ENCODE data around the gene RBP7.
A peak's percentile ranks its signal among the peaks of the same experiment; 100 is the strongest.
"Not testable (repeated sequence)": the region's sequence is repeated elsewhere in the genome, so short reads cannot be mapped to it uniquely, and the experiment has no call there.

RBP7 gene

GRCh38 chr1:9996624-9997582 lies at the start of gene RBP7:
Gene RBP7, plus strand, starts transcription at chr1:9997228. Its CDS starts 31 bp downstream, at chr1:9997259.
- peak; percentile 5 for DNase-seq

DNA sequence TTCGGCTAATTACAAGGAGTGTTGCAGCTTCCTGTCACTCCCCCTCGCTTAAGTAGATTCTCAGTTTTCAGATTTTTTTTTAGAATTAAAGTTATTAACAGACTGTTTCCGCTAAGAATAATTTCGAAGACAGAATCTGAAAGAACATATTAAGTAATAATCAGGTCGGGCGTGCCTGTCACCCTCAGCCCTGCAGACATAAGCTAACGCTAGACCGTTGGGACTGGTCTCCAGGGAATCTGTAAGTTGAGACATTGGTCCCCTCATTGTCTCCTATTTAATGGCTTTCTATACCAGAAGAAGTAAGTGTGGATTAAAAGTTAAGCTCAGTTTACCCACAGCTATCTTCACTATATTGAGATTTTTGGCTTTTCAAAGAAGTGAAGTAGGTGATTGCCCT lies 39.3 kb upstream of the RBP7 start:
- no peak for DNase-seq

DNA sequence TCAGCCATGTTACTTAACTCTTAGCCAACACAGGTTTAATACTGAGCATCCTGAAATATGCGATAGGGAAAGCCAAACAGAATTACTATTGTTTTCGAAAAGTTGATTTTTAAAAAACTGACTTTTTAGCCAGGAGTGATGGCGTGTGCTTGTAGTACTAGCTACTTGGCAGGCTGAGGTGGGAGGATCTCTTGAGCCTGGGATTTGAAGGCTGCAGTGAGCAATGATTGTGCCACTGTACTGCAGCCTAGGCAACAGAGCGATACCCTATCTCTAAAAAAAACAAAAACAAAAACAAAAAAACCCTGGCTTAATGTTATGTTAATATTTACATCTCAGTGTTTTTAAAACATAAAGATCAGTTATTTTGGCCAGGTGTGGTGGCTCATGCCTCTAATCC lies 37.0 kb upstream of the RBP7 start:
- no peak for DNase-seq

DNA sequence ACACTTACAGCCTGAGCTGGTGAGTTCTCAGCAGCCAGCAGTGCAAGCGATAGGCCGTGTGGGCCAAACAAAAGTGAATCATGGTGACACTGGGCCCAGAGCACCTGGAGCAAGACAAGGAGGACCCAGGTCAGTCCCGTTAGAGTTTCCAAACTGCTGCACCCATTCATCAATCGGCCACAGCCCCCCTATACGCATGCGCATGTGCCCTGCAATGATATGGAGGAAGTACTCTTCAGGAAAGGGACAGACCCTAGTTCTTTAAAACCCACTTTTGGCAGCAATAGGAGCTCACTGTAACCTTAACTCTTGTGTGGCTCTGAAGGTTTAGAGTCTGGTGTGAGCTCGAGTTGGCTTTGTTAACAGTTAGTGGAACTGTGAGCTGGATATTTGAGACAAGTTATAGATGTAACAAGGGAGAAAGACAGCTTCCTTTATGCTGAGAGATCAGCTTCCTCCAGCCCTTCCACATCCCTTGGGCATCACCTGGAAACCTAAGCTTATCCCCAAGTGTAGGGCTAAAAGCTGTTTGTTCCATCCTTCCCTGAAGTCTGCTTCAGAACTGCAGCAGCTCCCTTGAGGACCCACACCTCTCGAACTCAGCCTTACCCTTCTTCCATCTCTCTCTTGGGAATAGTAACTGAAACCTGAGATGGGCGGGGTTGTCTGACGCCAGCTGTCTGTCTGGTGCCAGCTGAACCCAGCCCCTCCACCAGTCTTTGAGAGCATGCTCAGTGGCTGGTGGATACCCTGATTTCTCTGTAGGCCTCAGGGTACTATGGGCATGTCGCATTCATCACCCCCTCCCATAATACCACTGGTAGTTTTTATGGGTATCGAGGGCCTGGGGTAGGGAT lies 36.1 kb upstream of the RBP7 start:
- DNase-seq = no peak

- DNase-seq = no peak
Observed at GRCh38 chr1:9984253-9984652, 12.8 kb upstream of the RBP7 start.

DNA sequence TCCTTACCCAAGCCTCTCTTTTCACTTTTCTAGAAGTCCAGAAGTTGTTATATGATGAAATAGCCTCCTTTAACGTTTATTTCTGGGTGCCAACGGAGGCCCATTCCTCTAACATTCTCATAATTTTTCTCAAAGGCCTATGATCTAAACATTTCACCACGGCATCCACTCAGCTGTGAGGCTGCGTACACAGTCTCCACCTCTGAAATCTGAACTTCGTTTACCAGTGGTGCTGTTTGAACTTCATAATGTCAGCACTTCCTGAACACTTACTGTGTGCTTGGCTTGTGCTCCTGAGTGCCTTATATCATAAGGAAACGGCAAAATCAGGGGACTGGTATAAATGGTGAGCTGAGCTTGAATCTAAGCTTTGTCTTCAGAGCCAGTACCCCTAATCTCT lies 12.0 kb upstream of the RBP7 start:
- no peak for DNase-seq

GRCh38 chr1:9989773-9990172 lies 7.3 kb upstream of the RBP7 start:
- no peak for DNase-seq

DNA sequence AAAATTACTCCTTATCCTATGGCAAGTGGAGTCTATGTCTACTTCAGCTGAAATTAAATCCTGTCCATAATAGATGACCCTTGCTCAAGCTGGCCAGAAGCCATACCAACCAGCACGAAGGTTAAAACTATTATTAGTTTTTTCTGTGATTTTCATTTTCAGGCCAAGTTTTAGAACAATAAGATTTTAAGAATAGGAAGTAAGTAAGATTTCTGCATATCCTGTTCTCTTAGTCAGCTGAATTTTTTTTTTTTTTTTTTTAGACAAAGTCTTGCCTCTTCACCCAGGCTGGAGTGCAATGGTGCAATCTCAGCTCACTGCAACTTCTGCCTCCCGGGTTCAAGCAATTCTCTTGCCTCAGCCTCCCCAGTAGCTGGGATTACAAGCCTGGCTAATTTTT lies 6.1 kb upstream of the RBP7 start:
- DNase-seq = no peak

- no peak for DNase-seq
Observed at GRCh38 chr1:9992910-9993309, 4.1 kb upstream of the RBP7 start.

- DNase-seq = no peak
Observed at GRCh38 chr1:9993561-9994075, 3.4 kb upstream of the RBP7 start.

- DNase-seq = no peak
Observed at GRCh38 chr1:10001016-10001665, 4.1 kb downstream of the RBP7 start.

GRCh38 chr1:10005248-10005647 lies 8.2 kb downstream of the RBP7 start:
- not testable (repeated sequence) for DNase-seq

- DNase-seq = no peak
Observed at GRCh38 chr1:10007169-10007568, 10.1 kb downstream of the RBP7 start.

GRCh38 chr1:10014016-10014415 lies 17.0 kb downstream of the RBP7 start:
- DNase-seq = no peak

DNA sequence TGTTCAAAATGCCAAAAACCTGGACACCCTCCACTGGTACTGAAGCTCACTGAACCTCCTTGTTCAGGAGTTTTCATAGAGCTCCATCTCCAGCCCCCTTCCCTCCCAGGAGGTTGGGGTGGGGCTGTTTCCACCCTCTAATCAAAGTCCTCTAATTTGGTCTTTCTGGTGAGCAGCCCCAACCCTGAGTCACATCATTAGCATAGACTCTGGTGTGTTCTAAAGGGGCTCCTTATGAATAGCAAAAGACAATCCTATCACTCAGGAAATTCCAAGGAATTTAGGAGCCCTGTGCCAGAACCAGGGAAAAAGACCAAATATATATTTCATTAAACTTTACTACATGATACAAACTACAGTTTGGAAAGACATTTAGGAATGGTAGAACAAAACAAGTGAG lies 22.5 kb downstream of the RBP7 start:
- DNase-seq = no peak

DNA sequence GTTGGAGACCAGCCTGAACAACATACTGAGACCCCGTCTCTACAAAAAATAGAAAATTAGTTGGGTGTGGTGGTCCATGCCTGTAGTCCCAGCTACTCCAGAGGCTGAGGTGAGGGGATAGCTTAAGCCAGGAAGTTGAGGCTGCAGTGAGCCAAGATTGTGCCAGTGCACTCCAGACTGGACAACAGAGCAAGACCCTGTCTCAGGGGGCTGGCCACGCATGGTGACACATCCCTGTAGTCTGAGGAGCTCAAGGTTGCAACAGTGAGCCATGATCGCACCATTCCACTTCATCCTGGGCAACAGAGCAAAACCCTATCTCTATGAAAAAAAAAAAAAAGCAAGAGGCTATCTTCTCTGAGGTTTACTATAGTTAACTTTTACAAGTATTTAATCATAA lies 23.1 kb downstream of the RBP7 start:
- DNase-seq = no peak

GRCh38 chr1:10020678-10021077 lies 23.6 kb downstream of the RBP7 start:
- not testable (repeated sequence) for DNase-seq

DNA sequence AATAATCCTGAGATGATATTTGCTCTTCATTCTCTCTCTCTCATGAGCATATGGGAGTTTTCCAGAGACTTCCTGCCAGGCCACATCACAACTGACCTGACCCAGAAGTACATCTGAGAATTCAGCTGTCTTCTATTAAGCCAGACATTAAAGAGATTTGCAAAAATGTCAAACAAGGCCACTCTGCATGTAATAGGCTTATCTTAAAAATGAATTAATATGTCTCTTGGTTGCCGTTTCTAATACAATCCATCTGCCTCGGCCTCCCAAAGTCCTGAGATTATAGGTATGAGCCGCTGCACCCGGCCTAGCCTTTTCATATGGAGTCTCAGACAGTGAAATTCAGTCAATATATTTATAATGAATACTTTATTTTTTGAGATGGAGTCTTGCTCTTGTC lies 25.0 kb downstream of the RBP7 start:
- not testable (repeated sequence) for DNase-seq

- DNase-seq = no peak
Observed at GRCh38 chr1:10022656-10023055, 25.6 kb downstream of the RBP7 start.

DNA sequence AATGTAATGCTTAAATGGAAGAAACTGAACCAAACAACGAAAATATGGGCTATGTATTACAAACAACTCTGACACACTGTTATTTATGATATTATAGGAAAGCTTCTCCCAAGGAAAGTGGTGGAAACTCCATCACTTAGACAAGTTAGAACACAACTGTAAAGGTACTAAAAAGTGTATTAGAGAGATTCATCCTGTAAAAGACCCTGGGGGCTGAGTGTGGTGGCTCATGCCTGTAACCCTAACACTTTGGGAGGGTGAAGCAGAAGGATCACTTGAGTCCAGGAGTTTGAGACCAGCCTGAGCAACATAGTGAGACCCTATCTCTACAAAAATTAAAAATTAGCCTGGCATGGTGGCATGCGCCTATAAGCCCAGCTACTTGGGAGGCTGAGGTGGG lies 28.3 kb downstream of the RBP7 start:
- DNase-seq = no peak

DNA sequence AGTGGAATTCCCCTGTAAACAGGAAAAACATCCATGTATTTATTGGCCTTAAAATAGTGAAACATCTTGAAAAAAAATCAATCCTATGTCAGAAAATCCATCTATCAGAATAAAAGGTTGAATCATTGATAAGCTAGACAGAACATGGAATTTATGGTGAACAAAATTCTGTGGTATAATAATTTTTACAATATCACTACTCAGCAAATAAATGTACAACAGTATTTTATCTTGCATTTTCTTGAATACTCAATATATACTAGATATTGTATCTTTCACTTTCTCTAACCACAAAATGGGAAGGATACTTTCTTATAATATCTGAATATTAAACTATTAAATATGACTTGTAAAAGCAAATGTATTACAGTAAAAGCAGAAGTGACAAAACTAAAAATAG lies 30.0 kb downstream of the RBP7 start:
- DNase-seq = no peak

DNA sequence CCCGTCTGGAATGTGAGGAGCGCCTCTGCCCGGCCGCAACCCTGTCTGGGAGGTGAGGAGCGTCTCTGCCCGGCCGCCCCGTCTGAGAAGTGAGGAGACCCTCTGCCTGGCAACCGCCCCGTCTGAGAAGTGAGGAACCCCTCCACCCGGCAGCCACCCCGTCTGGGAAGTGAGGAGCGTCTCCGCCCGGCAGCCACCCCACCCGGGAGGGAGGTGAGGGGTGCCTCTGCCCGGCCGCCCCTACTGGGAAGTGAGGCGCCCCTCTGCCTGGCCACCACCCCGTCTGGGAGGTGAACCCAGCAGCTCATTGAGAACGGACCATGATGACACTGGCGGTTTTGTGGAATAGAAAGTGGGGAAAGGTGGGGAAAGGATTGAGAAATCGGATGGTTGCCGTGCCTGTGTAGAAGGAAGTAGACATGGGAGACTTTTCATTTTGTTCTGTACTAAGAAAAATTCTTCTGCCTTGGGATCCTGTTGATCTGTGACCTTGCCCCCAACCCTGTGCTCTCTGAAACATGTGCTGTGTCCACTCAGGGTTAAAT lies 32.0 kb downstream of the RBP7 start:
- DNase-seq = not testable (repeated sequence)

DNA sequence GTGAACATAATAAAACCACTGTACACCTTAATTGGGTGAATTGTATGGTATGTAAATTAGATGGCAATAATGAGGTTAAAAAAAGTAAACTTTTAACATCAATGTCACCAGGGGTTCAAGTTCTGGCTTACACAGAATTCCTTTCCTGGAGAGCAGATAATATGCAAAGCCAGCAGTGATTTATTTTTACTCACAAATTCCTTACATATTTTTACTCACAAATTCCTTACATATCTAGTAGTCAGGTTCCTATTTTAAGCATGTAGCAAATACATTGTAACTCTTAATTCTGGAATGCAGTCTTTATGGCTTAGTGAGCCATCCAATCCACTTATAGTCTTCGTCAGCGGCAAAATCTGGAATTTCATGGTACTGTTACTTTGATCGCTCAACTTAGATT lies 34.4 kb downstream of the RBP7 start:
- DNase-seq = no peak

Measured in activated gamma-delta T cell treated with Interleukin-2 at 50 U/mL for 16 hours (primary cell).